Thoracic aorta (tissue), 2 donors: ENCODE measurements around the gene OR4Q2. TPM values are rescaled to one million over a fixed set of nuclear protein-coding genes. Genes with fewer than 3 reads are reported as not detected.

Source experiments
- ATAC-seq: fragments of 150-250 bp; one replicate; pipeline ENCODE4 v1.8.0; 2017; ENCODE audit warnings: low read depth; ENCODE audit not compliant: insufficient number of reproducible peaks, low FRiP score
- DNase-seq: peaks from one replicate; pipeline ENCODE4 v3.0.0-alpha.2; 2020; ENCODE audit warnings: low spot score
- H3K27ac ChIP-seq, 2 donors: fragments of 200-600 bp; sonication (generic); 1 replicate in 1 of 2; 2 replicates in 1 of 2; pipeline ENCODE4 v1.5.1; 2016; ENCODE audit warnings: mild to moderate bottlenecking in 2 of 2, moderate library complexity in 2 of 2
- H3K27me3 ChIP-seq: fragments of 200-600 bp; sonication (generic); replicated peaks from 2 replicates; pipeline ENCODE4 v1.6.0; 2016; ENCODE audit warnings: mild to moderate bottlenecking; ENCODE audit not compliant: insufficient read depth
- H3K36me3 ChIP-seq: fragments of 200-600 bp; sonication (generic); one replicate; pipeline ENCODE4 v1.5.1; 2016
- H3K4me1 ChIP-seq, 2 donors: fragments of 200-600 bp; sonication (generic); 1 replicate in 1 of 2; 2 replicates in 1 of 2; pipeline versions ENCODE4 v1.5.1 to v1.6.0; 2016; ENCODE audit warnings: low read depth in 2 of 2, mild to moderate bottlenecking in 1 of 2; ENCODE audit not compliant: control insufficient read depth in 1 of 2
- H3K4me3 ChIP-seq: fragments of 200-600 bp; sonication (generic); 2 replicates; pipeline ENCODE4 v1.5.1; 2016; ENCODE audit warnings: mild to moderate bottlenecking
- H3K9me3 ChIP-seq: fragments of 200-600 bp; sonication (generic); 2 replicates; pipeline ENCODE4 v1.5.1; 2016
- total RNA-seq, 2 donors: library from RNA; depleted of rRNA; stranded (reverse); fragments of >200 nt; gene quantifications; one replicate each; pipeline versions ENCODE4 v1.1.0 to v1.2.3, GENCODE V29; 2016
- TF ChIP-seq, protein P1 (sequence below): fragments of 200-600 bp; sonication (generic); IDR thresholded peaks from one replicate; pipeline ENCODE4 v1.5.1; 2019; ENCODE audit warnings: antibody characterized with exemption

OR4Q2 gene
- total RNA-seq, 2 donors from 2014 or later: not detected

DNA sequence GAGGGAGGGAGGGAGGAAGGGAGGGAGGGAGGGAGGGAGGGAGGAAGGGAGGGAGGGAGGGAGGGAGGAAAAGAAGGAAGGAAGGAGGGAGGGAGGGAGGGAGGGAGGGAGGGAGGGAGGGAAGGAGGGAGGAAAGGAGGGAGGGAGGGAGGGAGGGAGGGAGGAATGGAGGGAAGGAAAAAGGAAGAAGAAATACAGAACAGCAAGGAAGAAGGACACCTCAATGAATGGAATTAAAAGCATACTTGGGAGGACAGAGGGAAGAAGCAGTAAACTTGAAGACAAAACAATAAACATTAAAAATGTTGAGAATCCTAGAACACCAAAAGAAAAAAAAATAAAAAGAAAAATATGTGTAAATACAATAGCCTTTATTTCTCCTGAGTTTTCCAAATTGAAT, 6.2 kb downstream of the OR4Q2 start:
- DNase-seq: no peak
- TF ChIP-seq, protein P1, sequence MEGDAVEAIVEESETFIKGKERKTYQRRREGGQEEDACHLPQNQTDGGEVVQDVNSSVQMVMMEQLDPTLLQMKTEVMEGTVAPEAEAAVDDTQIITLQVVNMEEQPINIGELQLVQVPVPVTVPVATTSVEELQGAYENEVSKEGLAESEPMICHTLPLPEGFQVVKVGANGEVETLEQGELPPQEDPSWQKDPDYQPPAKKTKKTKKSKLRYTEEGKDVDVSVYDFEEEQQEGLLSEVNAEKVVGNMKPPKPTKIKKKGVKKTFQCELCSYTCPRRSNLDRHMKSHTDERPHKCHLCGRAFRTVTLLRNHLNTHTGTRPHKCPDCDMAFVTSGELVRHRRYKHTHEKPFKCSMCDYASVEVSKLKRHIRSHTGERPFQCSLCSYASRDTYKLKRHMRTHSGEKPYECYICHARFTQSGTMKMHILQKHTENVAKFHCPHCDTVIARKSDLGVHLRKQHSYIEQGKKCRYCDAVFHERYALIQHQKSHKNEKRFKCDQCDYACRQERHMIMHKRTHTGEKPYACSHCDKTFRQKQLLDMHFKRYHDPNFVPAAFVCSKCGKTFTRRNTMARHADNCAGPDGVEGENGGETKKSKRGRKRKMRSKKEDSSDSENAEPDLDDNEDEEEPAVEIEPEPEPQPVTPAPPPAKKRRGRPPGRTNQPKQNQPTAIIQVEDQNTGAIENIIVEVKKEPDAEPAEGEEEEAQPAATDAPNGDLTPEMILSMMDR: no peak
- no peaks in the 10 kb centered on the region for H3K4me1 ChIP-seq
- no peaks in the 10 kb centered on the region for H3K9me3 ChIP-seq
- H3K36me3 ChIP-seq: no peaks in the 10 kb centered on the region
- H3K4me3 ChIP-seq: no peak overlapping the region
- no peak overlapping the region for H3K27ac ChIP-seq
- no peaks in the 10 kb centered on the region for H3K27me3 ChIP-seq
- no peak for ATAC-seq

DNA sequence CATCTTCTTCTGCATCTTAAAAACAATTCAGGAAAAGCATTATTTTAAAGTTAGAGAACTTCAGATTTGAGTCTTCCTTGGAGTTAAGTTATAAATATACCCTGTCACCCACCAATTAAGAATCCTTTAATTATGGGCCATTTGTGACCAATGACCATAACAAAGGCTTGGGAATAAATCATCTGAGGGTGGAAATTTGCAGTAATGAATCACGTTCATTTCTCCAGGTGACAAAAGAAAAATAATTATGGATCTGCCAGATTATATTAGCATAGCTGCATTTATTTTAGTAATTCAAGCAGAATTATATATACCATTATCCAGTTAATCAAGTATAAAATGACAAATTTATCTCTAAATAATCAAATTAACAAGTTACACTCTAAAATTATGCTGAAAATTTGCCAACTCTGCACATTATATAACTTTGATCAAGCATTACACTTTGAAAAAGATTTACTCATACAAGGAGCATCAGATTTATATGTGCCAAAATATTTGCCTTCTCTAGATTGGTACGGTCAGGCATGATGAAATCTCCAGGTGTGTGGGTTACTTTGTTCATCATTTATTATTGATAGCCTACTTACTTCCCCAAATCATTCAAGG, 17.4 kb downstream of the OR4Q2 start, which contains the start of gene OR4K14:
Gene OR4K14, minus strand, starts transcription at position 51 of the 609 bp plus-strand sequence. CDS start 4,114 bp downstream, outside the sequence.
- DNase-seq: no peak
- H3K4me3 ChIP-seq: no peak within 1 kb of the TSS
- no peak within 1 kb of the TSS for H3K27ac ChIP-seq
- H3K4me1 ChIP-seq: no peaks in the 10 kb centered on the region
- H3K9me3 ChIP-seq: no peaks in the 10 kb centered on the region
- H3K27me3 ChIP-seq: no peaks in the 10 kb centered on the region
- H3K36me3 ChIP-seq: no peaks in the 10 kb centered on the region
- TF ChIP-seq, protein P1: no peak
- no peak for ATAC-seq

DNA sequence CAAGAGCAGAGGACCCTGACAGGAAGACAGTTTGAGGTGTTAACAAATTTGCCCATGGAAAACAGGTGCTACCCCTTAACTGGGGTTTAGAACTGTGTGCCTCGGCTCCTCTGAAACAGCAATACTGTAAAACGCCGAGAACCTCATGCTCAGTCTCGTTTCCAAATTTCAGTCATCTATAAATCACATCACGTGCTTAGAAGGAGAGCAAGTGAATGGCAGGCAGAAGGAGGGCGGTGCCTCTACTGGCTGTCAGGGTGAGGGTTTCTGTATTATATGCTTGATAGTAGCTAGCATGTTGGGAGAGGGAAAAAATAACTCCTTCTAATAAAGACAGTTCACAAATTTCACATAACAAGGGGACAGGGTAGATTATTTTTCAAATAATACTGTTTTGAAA, 29.1 kb downstream of the OR4Q2 start:
- no peak for ATAC-seq
- TF ChIP-seq, protein P1: no peak
- Histone ChIP-seq H3K36me3 (no peaks in the 10 kb centered on the region), H3K27ac (no peak overlapping the region), H3K4me1 (no peaks in the 10 kb centered on the region), H3K27me3 (no peaks in the 10 kb centered on the region), H3K4me3 (no peak overlapping the region), H3K9me3 (no peaks in the 10 kb centered on the region)
- no peak for DNase-seq

DNA sequence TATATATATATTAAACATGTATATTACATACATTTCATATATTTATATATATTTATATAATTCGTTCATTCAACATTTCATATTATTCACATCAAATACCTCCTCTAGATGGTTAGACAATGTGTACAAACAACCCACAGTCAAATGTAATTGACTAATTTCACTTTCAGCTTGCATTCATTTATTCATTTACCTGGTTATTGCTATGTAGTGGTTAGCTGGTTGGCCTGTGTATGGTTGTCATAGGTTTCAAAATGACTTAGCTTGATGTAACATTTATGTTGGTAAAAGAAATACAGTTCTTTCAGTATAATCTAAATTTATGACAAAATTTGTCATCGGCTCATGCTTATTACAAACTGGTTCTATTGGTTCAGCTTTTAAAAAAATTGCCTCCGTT, 33.5 kb downstream of the OR4Q2 start:
- Histone ChIP-seq H3K27ac (no peak overlapping the region), H3K27me3 (no peaks in the 10 kb centered on the region), H3K4me3 (no peak overlapping the region), H3K36me3 (no peaks in the 10 kb centered on the region), H3K9me3 (no peaks in the 10 kb centered on the region), H3K4me1 (no peaks in the 10 kb centered on the region)
- DNase-seq (no peak), ATAC-seq (no peak)
- TF ChIP-seq, protein P1: no peak

DNA sequence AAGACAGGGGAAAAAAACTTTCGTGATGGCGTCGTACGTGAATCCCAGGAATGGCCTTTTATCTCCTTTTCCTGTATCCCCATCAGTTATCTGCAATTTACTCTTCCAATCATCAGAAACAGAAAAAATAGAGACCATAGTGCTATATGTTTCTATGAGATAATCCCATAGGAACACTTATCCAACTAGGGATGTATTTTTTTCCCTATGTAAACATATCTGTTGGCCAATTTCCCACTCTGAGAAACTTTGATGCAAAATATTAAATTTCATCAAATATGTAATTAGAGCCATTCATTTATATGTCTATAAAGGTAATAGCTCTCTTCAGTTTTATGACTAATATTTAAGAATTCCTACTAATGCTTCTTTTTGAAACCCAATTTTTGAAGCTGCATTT, 34.0 kb downstream of the OR4Q2 start, which contains the start of gene OR4K13:
Gene OR4K13, minus strand, starts transcription at position 101 of the 400 bp plus-strand sequence. CDS start 1,280 bp downstream, outside the sequence.
- TF ChIP-seq, protein P1: no peak
- Histone ChIP-seq H3K9me3 (no peaks in the 10 kb centered on the region), H3K36me3 (no peaks in the 10 kb centered on the region), H3K4me3 (no peak within 1 kb of the TSS), H3K4me1 (no peaks in the 10 kb centered on the region), H3K27me3 (no peaks in the 10 kb centered on the region), H3K27ac (no peak within 1 kb of the TSS)
- DNase-seq: no peak
- no peak for ATAC-seq
